Peyer's patch (tissue), 4 donors: ENCODE results near the gene WSB2.

Experiments used
- POLR2A ChIP-seq, 2 donors: fragments of 450-650 bp; IDR thresholded peaks; one replicate each; pipeline ENCODE4 v1.5.1; 2017; ENCODE audit warnings: antibody characterized with exemption in 2 of 2, mild to moderate bottlenecking in 2 of 2, moderate library complexity in 2 of 2
- TF ChIP-seq, protein P1 (sequence below), 6 experiments: fragments of 450-650 bp in 4 of 6; fragments of 200-600 bp in 2 of 6; sonication (generic) in 1 of 6; IDR thresholded peaks; one replicate each; pipeline ENCODE4 v1.5.1; 2017 to 2019; ENCODE audit warnings: antibody characterized with exemption in 6 of 6, mild to moderate bottlenecking in 3 of 6, moderate library complexity in 1 of 6

DNA sequence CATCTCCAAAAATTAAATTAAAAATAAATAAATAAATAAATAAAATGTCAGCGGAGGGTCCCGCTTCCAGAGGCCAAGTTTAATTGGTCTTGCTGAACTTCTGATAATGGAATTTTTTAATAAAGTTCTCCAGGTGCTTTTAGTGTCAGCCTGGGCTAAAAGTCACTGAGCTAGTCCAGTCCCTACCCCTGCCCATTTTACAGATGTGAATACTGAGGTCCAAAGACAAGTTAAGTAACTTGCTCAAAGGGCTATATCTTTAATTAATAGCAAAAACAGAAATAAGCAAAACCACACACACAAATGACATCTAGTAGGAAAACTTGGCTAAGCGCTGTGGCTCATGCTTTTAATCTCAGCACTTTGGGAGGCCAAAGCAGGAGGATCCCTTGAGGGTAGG, 50.1 kb downstream of the WSB2 start:
- TF ChIP-seq, protein P1, sequence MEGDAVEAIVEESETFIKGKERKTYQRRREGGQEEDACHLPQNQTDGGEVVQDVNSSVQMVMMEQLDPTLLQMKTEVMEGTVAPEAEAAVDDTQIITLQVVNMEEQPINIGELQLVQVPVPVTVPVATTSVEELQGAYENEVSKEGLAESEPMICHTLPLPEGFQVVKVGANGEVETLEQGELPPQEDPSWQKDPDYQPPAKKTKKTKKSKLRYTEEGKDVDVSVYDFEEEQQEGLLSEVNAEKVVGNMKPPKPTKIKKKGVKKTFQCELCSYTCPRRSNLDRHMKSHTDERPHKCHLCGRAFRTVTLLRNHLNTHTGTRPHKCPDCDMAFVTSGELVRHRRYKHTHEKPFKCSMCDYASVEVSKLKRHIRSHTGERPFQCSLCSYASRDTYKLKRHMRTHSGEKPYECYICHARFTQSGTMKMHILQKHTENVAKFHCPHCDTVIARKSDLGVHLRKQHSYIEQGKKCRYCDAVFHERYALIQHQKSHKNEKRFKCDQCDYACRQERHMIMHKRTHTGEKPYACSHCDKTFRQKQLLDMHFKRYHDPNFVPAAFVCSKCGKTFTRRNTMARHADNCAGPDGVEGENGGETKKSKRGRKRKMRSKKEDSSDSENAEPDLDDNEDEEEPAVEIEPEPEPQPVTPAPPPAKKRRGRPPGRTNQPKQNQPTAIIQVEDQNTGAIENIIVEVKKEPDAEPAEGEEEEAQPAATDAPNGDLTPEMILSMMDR (IDR thresholded peaks at IDR 0.05) = no peak
- no peak for TF ChIP-seq POLR2A (IDR thresholded peaks at IDR 0.05)
